GM21825 (cell line): ENCODE data around the gene MMRN1.

ENCODE experiments used
- ATAC-seq: cut with Tn5 transposase; IDR thresholded peaks from one replicate; pipeline ENCODE4 v1.9.1; 2021; ENCODE audit warnings: mild to moderate bottlenecking, moderate library complexity; ENCODE audit not compliant: unreplicated experiment

The MMRN1 gene

GRCh38 chr4:89994176-89994873 is 99.7 kb downstream of the MMRN1 start:
- no peak for ATAC-seq

DNA sequence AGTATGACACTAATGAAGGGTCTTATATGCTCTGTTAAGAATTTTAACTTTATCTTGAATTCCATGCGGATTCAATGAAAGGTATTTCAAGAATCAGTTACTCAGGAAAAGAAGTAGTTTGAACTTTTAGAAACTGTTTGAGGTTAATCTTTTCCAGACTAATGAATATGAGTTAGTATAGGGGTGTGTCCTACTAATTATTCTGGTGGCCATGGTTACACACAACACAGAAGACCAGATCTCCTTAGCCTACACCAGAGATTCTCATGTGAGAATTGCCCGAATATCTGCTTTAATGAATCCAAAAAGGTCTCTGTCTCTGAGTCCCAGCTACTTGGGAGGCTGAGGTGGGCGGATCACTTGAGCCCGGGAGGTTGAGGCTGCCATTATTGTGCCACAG is 100.4 kb downstream of the MMRN1 start:
- ATAC-seq = no peak

DNA sequence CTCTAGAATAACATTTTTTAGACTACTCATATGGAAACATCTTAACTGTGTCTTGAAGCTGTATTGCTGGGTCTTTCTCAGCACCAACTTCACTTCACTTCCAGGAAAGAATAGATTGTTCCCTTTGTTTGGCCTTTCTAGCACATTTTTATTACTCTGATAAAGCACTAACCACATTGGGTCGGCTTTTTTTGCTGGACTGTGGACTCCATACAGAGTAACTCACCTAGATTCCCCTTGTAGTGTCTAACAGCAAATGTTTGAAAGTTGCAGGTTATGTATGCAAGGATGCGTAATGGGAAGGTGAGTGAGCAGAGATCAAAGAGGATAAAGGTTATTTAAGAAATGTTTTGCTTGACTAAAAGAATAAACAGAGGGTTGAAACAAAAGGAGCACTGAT is 101.2 kb downstream of the MMRN1 start:
- ATAC-seq = no peak

GRCh38 chr4:89997171-89997704 is 102.6 kb downstream of the MMRN1 start:
- ATAC-seq = no peak

DNA sequence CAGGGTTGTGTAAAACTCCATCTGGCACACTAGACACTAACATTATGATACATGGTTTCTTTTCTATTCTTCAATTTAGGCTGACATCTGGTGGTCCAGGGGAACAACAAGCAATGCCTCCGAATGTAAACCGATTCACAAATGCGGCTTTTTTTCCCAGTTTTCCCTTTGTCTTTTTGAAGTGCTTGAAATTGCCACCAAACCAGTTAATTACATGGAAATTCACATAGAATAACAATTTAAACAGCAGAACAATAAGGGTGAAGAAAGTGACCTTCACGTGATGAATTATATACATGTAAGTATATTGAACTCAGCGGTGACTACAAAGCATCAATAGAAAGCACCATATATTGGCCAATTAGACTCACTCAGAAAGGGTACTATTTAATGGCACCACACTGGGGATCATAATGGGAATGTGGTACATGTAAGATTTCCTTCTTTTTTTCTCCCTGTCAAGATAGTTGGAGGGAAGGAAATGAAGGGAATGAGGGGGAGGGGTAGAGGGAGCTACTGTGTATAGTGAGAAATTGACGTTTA is 103.9 kb downstream of the MMRN1 start:
- ATAC-seq = no peak

DNA sequence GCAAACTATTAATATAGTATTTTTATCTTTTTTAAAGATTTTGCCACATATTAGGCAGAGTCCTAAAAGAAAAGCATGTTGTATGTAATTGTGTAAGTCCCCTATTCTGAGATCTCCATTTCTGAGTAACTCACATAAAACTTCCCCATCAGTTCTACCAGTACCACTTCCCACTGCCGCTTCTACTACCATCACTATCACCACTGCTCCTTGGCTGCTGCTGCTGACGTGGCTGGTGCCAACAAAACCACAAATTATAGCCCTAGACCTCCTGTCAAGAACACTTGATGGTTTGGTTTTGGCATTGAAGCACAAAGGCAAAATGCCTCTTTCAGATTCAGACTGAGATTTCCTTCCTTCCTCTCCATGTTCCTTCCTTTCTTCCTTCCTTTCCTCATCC is 106.4 kb downstream of the MMRN1 start:
- no peak for ATAC-seq

DNA sequence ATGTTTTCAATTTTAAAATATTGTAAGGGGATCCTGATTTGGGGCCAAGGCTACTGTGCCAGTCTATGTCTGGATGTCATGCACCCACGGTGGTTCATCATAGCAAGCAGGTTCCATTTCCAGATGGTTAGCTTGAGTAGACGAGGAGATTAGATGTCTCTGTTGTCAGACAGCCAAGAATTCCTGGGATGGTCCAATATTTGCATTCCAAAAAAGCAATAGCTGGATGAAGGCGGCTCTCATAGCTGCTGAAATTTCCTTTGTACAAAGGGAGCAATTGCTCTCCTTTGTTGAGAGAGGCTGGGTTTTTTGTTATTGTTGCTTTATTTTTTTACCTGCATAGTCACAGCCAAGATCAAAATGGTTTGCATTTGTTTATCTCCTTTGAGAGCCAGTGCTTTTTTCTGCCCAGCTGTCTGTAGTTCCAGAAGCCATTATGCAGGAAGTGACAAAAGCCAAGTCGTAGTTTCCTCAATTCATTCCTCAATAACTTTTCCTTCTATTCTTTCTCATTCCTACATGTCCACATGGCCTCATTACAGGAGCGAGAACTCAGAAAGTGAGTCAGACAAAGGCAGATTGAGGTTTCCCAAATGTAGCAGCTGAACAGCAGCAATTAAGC is 107.9 kb downstream of the MMRN1 start:
- no peak for ATAC-seq
